Panc1 (cell line): Measurements from ENCODE around the gene SCN9A. TPM values are rescaled to one million over a fixed set of nuclear protein-coding genes. Genes with fewer than 3 reads are reported as not detected.

Experiments
- ATAC-seq: fragments of 200-7000 bp; cut with Tn5 transposase; 2 replicates; pipeline ENCODE4 v1.9.1; 2020; ENCODE audit warnings: mild to moderate bottlenecking, moderate library complexity
- BruUV-seq: library from RNA; stranded (reverse); fragments of 400-500 nt; replicated peaks from 2 replicates; lab custom pipeline; 2021; lab: Mats Ljungman, UMichigan
- CTCF ChIA-PET: fragments of 300-600 bp; sonication (Branson Sonifier 250); formaldehyde crosslinking; loops from one replicate; lab custom pipeline; 2022; ENCODE audit warnings: antibody characterized with exemption; lab: Charles Lee
- POLR2A ChIA-PET: fragments of 300-600 bp; sonication (Branson Sonifier 250); formaldehyde crosslinking; loops from one replicate; lab custom pipeline; 2022; ENCODE audit warnings: antibody characterized with exemption; lab: Charles Lee
- DNase-seq: peaks from one replicate; pipeline ENCODE4 v3.0.0-alpha.2; 2010; ENCODE audit warnings: low read depth, low spot score
- H3K27ac ChIP-seq: 2 replicates; pipeline ENCODE4 v1.5.1; 2011; ENCODE audit warnings: mild to moderate bottlenecking, low read length, inconsistent platforms
- H3K27me3 ChIP-seq: fragments of 200-500 bp; sonication (Bioruptor generic); 2 replicates; pipeline ENCODE4 v1.6.0; 2014; ENCODE audit warnings: low read length, inconsistent platforms; ENCODE audit not compliant: control insufficient read depth, insufficient read depth
- H3K36me3 ChIP-seq: fragments of 200-500 bp; sonication (Bioruptor generic); 2 replicates; pipeline ENCODE4 v1.5.1; 2014; ENCODE audit warnings: inconsistent platforms, mild to moderate bottlenecking, low read length, moderate library complexity; ENCODE audit not compliant: control insufficient read depth, insufficient read depth
- H3K4me1 ChIP-seq: 2 replicates; pipeline ENCODE4 v1.5.1; 2011; ENCODE audit warnings: inconsistent platforms, mild to moderate bottlenecking, low read length, moderate library complexity; ENCODE audit not compliant: control insufficient read depth, insufficient read depth
- H3K4me3 ChIP-seq, 2 experiments: 2 replicates each; pipeline ENCODE4 v1.5.1; 2011 to 2012; ENCODE audit warnings: low read depth in 2 of 2, low read length in 2 of 2, mild to moderate bottlenecking in 2 of 2, inconsistent platforms in 1 of 2, moderate library complexity in 1 of 2
- H3K9me3 ChIP-seq: fragments of 200-500 bp; sonication (Bioruptor generic); 2 replicates; pipeline ENCODE4 v1.5.1; 2014; ENCODE audit warnings: low read depth, mild to moderate bottlenecking, inconsistent platforms, low read length, moderate library complexity; ENCODE audit not compliant: control insufficient read depth, insufficient read depth
- CTCF ChIP-seq: fragments of 450-650 bp; IDR thresholded peaks from 2 replicates; pipeline ENCODE4 v1.5.1; 2017; ENCODE audit warnings: mild to moderate bottlenecking
- POLR2AphosphoS5 ChIP-seq: IDR thresholded peaks from 2 replicates; pipeline ENCODE4 v1.6.1; 2012; ENCODE audit warnings: mild to moderate bottlenecking, low read depth, low read length, moderate library complexity
- REST ChIP-seq, 2 experiments: IDR thresholded peaks; 2 replicates each; pipeline ENCODE4 v1.6.1; 2011 to 2012; ENCODE audit warnings: low read depth in 2 of 2, control low read depth in 1 of 2, low read length in 1 of 2, mild to moderate bottlenecking in 1 of 2, moderate library complexity in 1 of 2; ENCODE audit not compliant: insufficient read depth in 1 of 2
- SIN3A ChIP-seq: IDR thresholded peaks from 2 replicates; pipeline ENCODE4 v1.6.1; 2012; ENCODE audit warnings: low read depth, mild to moderate bottlenecking, low read length, moderate library complexity, borderline replicate concordance; ENCODE audit not compliant: insufficient read depth
- TCF7L2 ChIP-seq: IDR thresholded peaks from 2 replicates; pipeline ENCODE4 v1.6.1; 2011; ENCODE audit warnings: mild to moderate bottlenecking, low read depth, low read length, inconsistent platforms
- in situ Hi-C: cut with HindIII; loops from 2 replicates; pipeline ENCODE4 v1.10.0; 2016; ENCODE audit warnings: low sequenced_read_pairs, low pct_unique_long_range_greater_than_20kb
- intact Hi-C: fragments of 100-400 bp; cut with micrococcal nuclease; formaldehyde crosslinking; loops from one replicate; pipeline ENCODE4 v1.10.0; 2022; ENCODE audit not compliant: unreplicated experiment
- total RNA-seq: library from RNA; stranded (reverse); gene quantifications from one replicate; pipeline ENCODE4 v1.2.1, GENCODE V29; 2021; ENCODE audit not compliant: unreplicated experiment

The SCN9A gene
- total RNA-seq, 1 experiment from 2014 or later: 0.10 TPM

GRCh38 chr2:166238176-166238575, 137.6 kb downstream of the SCN9A start:
- ATAC-seq: no peak
- Histone ChIP-seq H3K27ac (no peak overlapping the region), H3K4me1 (no peaks in the 10 kb centered on the region), H3K36me3 (no peaks in the 10 kb centered on the region; the same call in 1 of the 2 replicates), H3K4me3 (no peak overlapping the region), H3K27me3 (no peaks in the 10 kb centered on the region), H3K9me3 (no peaks in the 10 kb centered on the region)
- intact Hi-C loops (no loop called here), in situ Hi-C loops (no loop called here)
- BruUV-seq: no TSS peak
- ChIA-PET CTCF (no interaction called here), POLR2A (no interaction called here)
- no peak for TF ChIP-seq SIN3A
- TF ChIP-seq REST (IDR thresholded peaks at IDR 0.05; ENCODE audit: insufficient read depth in 1 of 2, low read depth in 2 of 2, low read length in 1 of 2): no peak
- TF ChIP-seq CTCF: no peak
- TF ChIP-seq TCF7L2: no peak
- TF ChIP-seq POLR2AphosphoS5: no peak
- DNase-seq: no peak

DNA sequence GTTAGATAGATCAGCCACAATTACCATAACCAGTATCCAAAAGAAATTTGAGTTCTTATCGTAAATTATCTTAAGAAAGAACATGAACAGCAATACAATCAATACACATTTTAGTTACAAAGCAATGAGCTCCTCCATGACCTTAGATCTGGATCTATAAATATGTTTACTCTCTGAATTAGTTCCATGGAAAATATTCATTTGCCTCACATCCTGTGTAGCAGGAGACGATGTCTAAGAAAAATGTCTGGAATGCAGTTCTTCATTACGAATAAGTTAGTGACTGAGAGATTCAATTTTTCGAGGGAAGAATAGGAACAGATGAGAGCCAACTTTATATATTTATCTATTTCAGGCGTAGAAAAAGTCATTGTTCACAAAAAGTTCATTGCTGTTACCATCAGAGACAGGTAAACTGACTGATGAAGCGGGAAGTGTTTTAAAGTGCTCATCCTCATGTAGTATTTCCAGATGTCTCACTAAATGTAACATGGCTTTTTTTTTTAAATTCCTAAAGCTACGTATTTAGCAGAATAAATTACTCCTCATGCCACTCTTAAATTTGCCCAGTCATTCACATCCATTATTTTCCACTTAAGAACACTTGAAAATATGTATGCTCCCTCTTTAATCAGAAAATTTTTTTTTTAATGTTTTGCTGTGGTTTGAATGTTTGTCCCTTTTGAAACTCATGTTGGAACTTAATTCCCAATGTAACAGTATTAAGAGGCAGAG, 141.5 kb downstream of the SCN9A start:
- ATAC-seq (no peak), DNase-seq (no peak)
- no peak for TF ChIP-seq POLR2AphosphoS5
- TF ChIP-seq TCF7L2: no peak
- no peak for TF ChIP-seq REST (IDR thresholded peaks at IDR 0.05; ENCODE audit: insufficient read depth in 1 of 2, low read depth in 2 of 2, low read length in 1 of 2)
- no peak for TF ChIP-seq CTCF
- TF ChIP-seq SIN3A: no peak
- ChIA-PET POLR2A (no interaction called here), CTCF (no interaction called here)
- Histone ChIP-seq H3K27ac (no peak overlapping the region), H3K4me1 (no peaks in the 10 kb centered on the region), H3K9me3 (no peaks in the 10 kb centered on the region), H3K27me3 (no peaks in the 10 kb centered on the region), H3K4me3 (no peak overlapping the region), H3K36me3 (no peaks in the 10 kb centered on the region; the same call in 1 of the 2 replicates)
- intact Hi-C loops: no loop called here
- in situ Hi-C loops: no loop called here
- no TSS peak for BruUV-seq
